A549 (cell line): ENCODE data around the gene GRAP2. TPM values are rescaled to one million over a fixed set of nuclear protein-coding genes. Genes with fewer than 3 reads are reported as not detected.

Experiments
- ATAC-seq, 2 experiments: fragments of 200-7000 bp in 1 of 2; fragments of >200 bp in 1 of 2; cut with Nextera tagmentation in 1 of 2; cut with Tn5 transposase in 1 of 2; 3 replicates each; pipeline versions ENCODE4 v1.8.0 to v1.9.1; 2018 to 2020; ENCODE audit warnings: mild to moderate bottlenecking in 1 of 2, moderate library complexity in 1 of 2
- CTCF ChIA-PET: fragments of 300-600 bp; sonication (Branson Sonifier 250); formaldehyde crosslinking; extraction: SDS; loops from one replicate; lab custom pipeline; 2021; ENCODE audit warnings: antibody characterized with exemption, inconsistent platforms; lab: Yijun Ruan, JAX
- POLR2A ChIA-PET: fragments of 350-600 bp; formaldehyde crosslinking; extraction: SDS; loops from one replicate; lab custom pipeline; 2021; ENCODE audit warnings: antibody characterized with exemption, inconsistent platforms; lab: Yijun Ruan, JAX
- DNase-seq, 2 experiments: peaks; one replicate each; pipeline versions ENCODE4 v3.0.0 to v3.0.0-alpha.2; 2011 to 2016; ENCODE audit warnings: low read depth in 1 of 2, low spot score in 1 of 2
- FAIRE-seq: peaks from 2 replicates; lab custom pipeline; 2011; peaks lifted over from hg19 to GRCh38; lab: Jason Lieb, UNC
- H3K27ac ChIP-seq, 2 experiments: fragments of >200 bp; sonication (Bioruptor Twin); formaldehyde crosslinking; 3 replicates each; pipeline ENCODE4 v1.5.1; 2016 to 2017
- H3K4me1 ChIP-seq: fragments of >200 bp; sonication (Bioruptor Twin); formaldehyde crosslinking; 3 replicates; pipeline ENCODE4 v1.6.1; 2016
- H3K4me2 ChIP-seq: fragments of >200 bp; sonication (Bioruptor Twin); formaldehyde crosslinking; 3 replicates; pipeline ENCODE4 v1.6.1; 2016
- H3K4me3 ChIP-seq: fragments of >200 bp; sonication (Bioruptor Twin); formaldehyde crosslinking; 3 replicates; pipeline ENCODE4 v1.5.1; 2016
- H3K9me3 ChIP-seq: fragments of >200 bp; sonication (Bioruptor Twin); formaldehyde crosslinking; 3 replicates; pipeline ENCODE4 v1.6.1; 2016
- CHD4 ChIP-seq: fragments of 200-600 bp; sonication (generic); IDR thresholded peaks from 2 replicates; pipeline ENCODE4 v1.6.1; 2016; ENCODE audit warnings: antibody characterized with exemption, mild to moderate bottlenecking, borderline replicate concordance
- EHF ChIP-seq: fragments of 250-450 bp; sonication (Bioruptor Pico); IDR thresholded peaks from 2 replicates; pipeline ENCODE4 v1.5.0; 2020; ENCODE audit warnings: mild to moderate bottlenecking
- EP300 ChIP-seq, 2 experiments: fragments of >200 bp; sonication (Bioruptor Twin); formaldehyde crosslinking; IDR thresholded peaks; 2 replicates in 1 of 2; 3 replicates in 1 of 2; pipeline ENCODE4 v1.6.1; 2016 to 2017
- ESRRA ChIP-seq: fragments of 150-350 bp; IDR thresholded peaks from 2 replicates; pipeline ENCODE4 v1.6.1; 2014; ENCODE audit warnings: mild to moderate bottlenecking, low read length, borderline replicate concordance
- FOSB ChIP-seq: fragments of 250-450 bp; sonication (Bioruptor Pico); IDR thresholded peaks from 2 replicates; pipeline ENCODE4 v1.5.0; 2020; ENCODE audit warnings: mild to moderate bottlenecking, moderate library complexity
- FOXS1 ChIP-seq: fragments of 250-450 bp; sonication (Bioruptor Pico); IDR thresholded peaks from 2 replicates; pipeline ENCODE4 v1.5.0; 2020; ENCODE audit warnings: mild to moderate bottlenecking, moderate library complexity
- GATA3 ChIP-seq: IDR thresholded peaks from 2 replicates; pipeline ENCODE4 v1.6.1; 2012; ENCODE audit warnings: borderline replicate concordance
- HOXB13 ChIP-seq: fragments of 250-450 bp; sonication (Bioruptor Pico); IDR thresholded peaks from 2 replicates; pipeline ENCODE4 v1.5.0; 2020; ENCODE audit warnings: low read depth, mild to moderate bottlenecking, moderate library complexity
- HOXB5 ChIP-seq: fragments of 250-450 bp; sonication (Bioruptor Pico); IDR thresholded peaks from 2 replicates; pipeline ENCODE4 v1.5.0; 2020; ENCODE audit warnings: mild to moderate bottlenecking, moderate library complexity
- MAZ ChIP-seq: fragments of 150-350 bp; IDR thresholded peaks from 2 replicates; pipeline ENCODE4 v1.6.1; 2014; ENCODE audit warnings: antibody characterized with exemption, low read depth, low read length, borderline replicate concordance
- RAD21 ChIP-seq, 2 experiments: fragments of >200 bp in 1 of 2; sonication (Bioruptor Twin) in 1 of 2; formaldehyde crosslinking in 1 of 2; IDR thresholded peaks in 1 of 2; conservative IDR thresholded peaks in 1 of 2; 2 replicates in 1 of 2; 3 replicates in 1 of 2; pipeline ENCODE4 v1.6.1; 2012 to 2018; ENCODE audit warnings: inconsistent platforms in 1 of 2
- SMC3 ChIP-seq: fragments of >200 bp; sonication (Bioruptor Twin); formaldehyde crosslinking; IDR thresholded peaks from 3 replicates; pipeline ENCODE4 v1.6.1; 2018; ENCODE audit warnings: inconsistent platforms
- SREBF2 ChIP-seq: fragments of 450-650 bp; IDR thresholded peaks from 2 replicates; pipeline ENCODE4 v1.6.1; 2014; ENCODE audit warnings: mild to moderate bottlenecking, moderate library complexity
- TFCP2L1 ChIP-seq: fragments of 250-450 bp; sonication (Bioruptor Pico); IDR thresholded peaks from 2 replicates; pipeline ENCODE4 v1.5.0; 2021; ENCODE audit warnings: mild to moderate bottlenecking
- ZNF302 ChIP-seq: fragments of 250-450 bp; sonication (Bioruptor Pico); IDR thresholded peaks from 2 replicates; pipeline ENCODE4 v1.9.0; 2021; ENCODE audit warnings: inconsistent platforms, mild to moderate bottlenecking, moderate library complexity
- ZSCAN20 ChIP-seq: fragments of 250-450 bp; sonication (Bioruptor Pico); IDR thresholded peaks from 2 replicates; pipeline ENCODE4 v1.8.0; 2022; ENCODE audit warnings: mild to moderate bottlenecking, moderate library complexity
- WGBS: methylation state at CpG from one replicate; pipeline ENCODE4 v1.1.6; 2017; ENCODE audit errors: missing lambda C conversion rate; 5-methylcytosine and 5-hydroxymethylcytosine counted together
- polyA plus RNA-seq, 4 experiments: library from polyadenylated mRNA; depleted of rRNA in 3 of 4; stranded (reverse); fragments of >200 nt; fragmentation: RNase III in 1 of 4; extraction: RNeasy Plus Mini Kit Qiagen cat#74134 plus additional on column Dnase treatment in 1 of 4; gene quantifications; 2 replicates in 3 of 4; 3 replicates in 1 of 4; pipeline ENCODE4 v1.2.3, GENCODE V29; 2011 to 2017
- TF ChIP-seq, protein P1 (sequence below): fragments of 250-450 bp; sonication (Bioruptor Pico); IDR thresholded peaks from 2 replicates; pipeline ENCODE4 v1.5.0; 2020; ENCODE audit warnings: low read depth, mild to moderate bottlenecking, moderate library complexity
- TF ChIP-seq, protein P2 (sequence below): fragments of 200-600 bp; sonication (generic); IDR thresholded peaks from 2 replicates; pipeline ENCODE4 v1.6.1; 2016; ENCODE audit warnings: antibody characterized with exemption, mild to moderate bottlenecking, moderate library complexity
- TF ChIP-seq, protein P3 (sequence below): IDR thresholded peaks from 2 replicates; pipeline ENCODE4 v1.6.1; 2012
- TF ChIP-seq, protein P4 (sequence below): fragments of 150-350 bp; IDR thresholded peaks from 2 replicates; pipeline ENCODE4 v1.6.1; 2014; ENCODE audit warnings: low read depth, mild to moderate bottlenecking, low read length
- TF ChIP-seq, protein P5 (sequence below): fragments of 250-450 bp; sonication (Bioruptor Pico); IDR thresholded peaks from 2 replicates; pipeline ENCODE4 v1.5.0; 2021; ENCODE audit warnings: mild to moderate bottlenecking, moderate library complexity, borderline replicate concordance

The GRAP2 gene
- polyA plus RNA-seq, 2 of the 4 experiments (the other 2 are of a cell fraction): not detected

DNA sequence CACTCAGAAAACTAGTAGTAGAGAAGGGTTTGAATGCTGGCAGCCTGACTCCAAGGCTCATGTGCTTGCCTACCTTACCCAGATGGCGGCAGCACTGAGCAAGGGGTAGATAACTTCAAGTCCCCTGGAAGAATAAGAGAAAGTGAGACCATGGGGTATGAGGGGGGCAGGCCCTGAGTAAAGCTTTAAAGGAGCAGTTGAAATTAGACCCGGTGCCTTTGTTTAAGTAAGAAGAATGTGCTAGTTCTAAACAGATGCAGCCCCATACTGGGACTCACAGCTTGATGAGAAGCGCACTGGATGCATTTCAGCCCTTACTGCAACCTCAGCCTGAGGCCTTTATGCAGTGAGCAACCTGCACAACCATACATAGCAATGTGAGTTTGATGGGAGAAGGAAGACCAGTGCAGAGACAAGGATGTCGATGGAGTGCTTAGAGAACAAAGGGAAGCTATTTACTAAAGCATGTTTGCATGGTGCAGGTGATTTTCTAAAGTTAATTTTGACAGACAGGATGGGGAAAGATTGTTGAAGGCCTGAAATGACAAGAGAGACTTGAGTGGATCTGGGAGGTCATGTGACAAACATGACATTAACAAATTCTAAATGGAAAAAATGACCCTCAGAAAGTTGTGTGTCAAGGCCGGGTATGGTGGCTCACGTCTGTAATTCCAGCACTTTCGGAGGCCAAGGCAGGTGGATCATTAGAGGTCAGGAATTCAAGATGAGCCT is 32.2 kb downstream of the GRAP2 start:
- peak; percentile 15 to 22 for DNase-seq
- ChIA-PET POLR2A (no interaction called here), CTCF (interaction anchor here (0.6 to 2.0 kb wide), 7 partner anchors 9 to 388 kb away, joined by 3 to 8 read pairs (median 3); no protein-coding TSS in a partner anchor)
- H3K4me1 ChIP-seq: no peaks in the 10 kb centered on the region
- WGBS: 55% methylated on average over 7 of the region's 7 CpGs
- TF ChIP-seq, protein P1, sequence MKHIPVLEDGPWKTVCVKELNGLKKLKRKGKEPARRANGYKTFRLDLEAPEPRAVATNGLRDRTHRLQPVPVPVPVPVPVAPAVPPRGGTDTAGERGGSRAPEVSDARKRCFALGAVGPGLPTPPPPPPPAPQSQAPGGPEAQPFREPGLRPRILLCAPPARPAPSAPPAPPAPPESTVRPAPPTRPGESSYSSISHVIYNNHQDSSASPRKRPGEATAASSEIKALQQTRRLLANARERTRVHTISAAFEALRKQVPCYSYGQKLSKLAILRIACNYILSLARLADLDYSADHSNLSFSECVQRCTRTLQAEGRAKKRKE (CRISPR knock-in tag): no peak
- TF ChIP-seq EP300 (IDR thresholded peaks at IDR 0.05): no peak
- TF ChIP-seq, protein P2, sequence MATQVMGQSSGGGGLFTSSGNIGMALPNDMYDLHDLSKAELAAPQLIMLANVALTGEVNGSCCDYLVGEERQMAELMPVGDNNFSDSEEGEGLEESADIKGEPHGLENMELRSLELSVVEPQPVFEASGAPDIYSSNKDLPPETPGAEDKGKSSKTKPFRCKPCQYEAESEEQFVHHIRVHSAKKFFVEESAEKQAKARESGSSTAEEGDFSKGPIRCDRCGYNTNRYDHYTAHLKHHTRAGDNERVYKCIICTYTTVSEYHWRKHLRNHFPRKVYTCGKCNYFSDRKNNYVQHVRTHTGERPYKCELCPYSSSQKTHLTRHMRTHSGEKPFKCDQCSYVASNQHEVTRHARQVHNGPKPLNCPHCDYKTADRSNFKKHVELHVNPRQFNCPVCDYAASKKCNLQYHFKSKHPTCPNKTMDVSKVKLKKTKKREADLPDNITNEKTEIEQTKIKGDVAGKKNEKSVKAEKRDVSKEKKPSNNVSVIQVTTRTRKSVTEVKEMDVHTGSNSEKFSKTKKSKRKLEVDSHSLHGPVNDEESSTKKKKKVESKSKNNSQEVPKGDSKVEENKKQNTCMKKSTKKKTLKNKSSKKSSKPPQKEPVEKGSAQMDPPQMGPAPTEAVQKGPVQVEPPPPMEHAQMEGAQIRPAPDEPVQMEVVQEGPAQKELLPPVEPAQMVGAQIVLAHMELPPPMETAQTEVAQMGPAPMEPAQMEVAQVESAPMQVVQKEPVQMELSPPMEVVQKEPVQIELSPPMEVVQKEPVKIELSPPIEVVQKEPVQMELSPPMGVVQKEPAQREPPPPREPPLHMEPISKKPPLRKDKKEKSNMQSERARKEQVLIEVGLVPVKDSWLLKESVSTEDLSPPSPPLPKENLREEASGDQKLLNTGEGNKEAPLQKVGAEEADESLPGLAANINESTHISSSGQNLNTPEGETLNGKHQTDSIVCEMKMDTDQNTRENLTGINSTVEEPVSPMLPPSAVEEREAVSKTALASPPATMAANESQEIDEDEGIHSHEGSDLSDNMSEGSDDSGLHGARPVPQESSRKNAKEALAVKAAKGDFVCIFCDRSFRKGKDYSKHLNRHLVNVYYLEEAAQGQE: no peak
- peak in 1 of 2 experiments; percentile 29; a peak in 1 of 5 replicates for TF ChIP-seq RAD21 (conservative IDR thresholded peaks at IDR 0.05 in 1 of 2, IDR thresholded peaks at IDR 0.05 in 1 of 2)
- TF ChIP-seq SMC3: 0 out of 3 replicates have a peak, but pooled peaks have one; percentile 9
- no peak for TF ChIP-seq SREBF2
- TF ChIP-seq, protein P3, sequence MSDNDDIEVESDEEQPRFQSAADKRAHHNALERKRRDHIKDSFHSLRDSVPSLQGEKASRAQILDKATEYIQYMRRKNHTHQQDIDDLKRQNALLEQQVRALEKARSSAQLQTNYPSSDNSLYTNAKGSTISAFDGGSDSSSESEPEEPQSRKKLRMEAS: no peak
- no peak for TF ChIP-seq FOXS1 (CRISPR knock-in tag)
- no peak for FAIRE-seq
- H3K27ac ChIP-seq: no peak overlapping the region
- H3K4me2 ChIP-seq: no peak overlapping the region
- no peak overlapping the region for H3K4me3 ChIP-seq
- no peak for ATAC-seq
- no peaks in the 10 kb centered on the region for H3K9me3 ChIP-seq

DNA sequence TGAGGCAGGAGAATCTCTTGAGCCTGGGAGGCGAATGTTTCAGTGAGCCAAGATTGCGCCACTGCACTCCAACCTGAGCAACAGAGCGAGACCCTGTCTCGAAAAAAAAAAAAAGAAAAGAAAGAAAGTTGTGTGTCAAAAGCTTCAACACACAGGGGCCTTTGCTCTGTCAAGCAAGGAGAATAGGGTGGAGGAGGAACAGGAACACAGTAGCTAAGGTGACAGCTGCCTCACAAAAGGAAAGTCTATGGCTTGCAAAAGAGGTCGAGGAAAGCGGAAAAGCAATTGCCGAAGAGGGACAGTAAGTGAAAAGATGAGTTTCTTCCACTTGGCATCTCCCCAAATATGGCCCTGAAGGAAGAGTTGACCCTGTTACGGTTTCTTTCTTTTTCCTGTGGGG is 32.9 kb downstream of the GRAP2 start:
- ChIA-PET CTCF (interaction anchor here (0.6 to 2.0 kb wide), 5 partner anchors 9 to 94 kb away, joined by 3 to 8 read pairs (median 3); no protein-coding TSS in a partner anchor), POLR2A (no interaction called here)
- Histone ChIP-seq H3K4me1 (no peaks in the 10 kb centered on the region), H3K4me3 (no peak overlapping the region), H3K27ac (no peak overlapping the region), H3K4me2 (no peak overlapping the region), H3K9me3 (no peaks in the 10 kb centered on the region)
- DNase-seq (no peak), ATAC-seq (no peak), FAIRE-seq (no peak)
- no peak for TF ChIP-seq ZSCAN20 (CRISPR knock-in tag)
- 65% methylated on average over 8 of the region's 8 CpGs for WGBS

DNA sequence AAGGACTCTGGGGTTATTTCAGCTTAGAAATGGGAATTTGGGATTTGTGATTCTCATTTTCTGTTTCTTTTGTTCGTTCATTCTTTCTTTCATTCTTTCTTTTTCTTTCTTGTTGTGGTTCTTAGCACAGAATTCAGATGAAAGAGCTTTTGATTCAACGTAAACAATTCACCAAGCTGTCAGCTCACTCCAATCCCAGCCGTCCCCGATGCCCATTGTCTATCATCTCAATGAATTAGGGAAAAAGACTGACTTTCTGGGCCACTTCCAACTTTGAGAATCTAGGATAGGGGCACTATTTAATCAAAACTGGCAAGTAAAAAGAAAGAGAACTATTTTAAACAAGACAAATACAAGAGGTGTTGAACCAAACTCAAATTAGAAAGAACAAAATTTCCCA is 34.2 kb downstream of the GRAP2 start:
- TF ChIP-seq, protein P4, sequence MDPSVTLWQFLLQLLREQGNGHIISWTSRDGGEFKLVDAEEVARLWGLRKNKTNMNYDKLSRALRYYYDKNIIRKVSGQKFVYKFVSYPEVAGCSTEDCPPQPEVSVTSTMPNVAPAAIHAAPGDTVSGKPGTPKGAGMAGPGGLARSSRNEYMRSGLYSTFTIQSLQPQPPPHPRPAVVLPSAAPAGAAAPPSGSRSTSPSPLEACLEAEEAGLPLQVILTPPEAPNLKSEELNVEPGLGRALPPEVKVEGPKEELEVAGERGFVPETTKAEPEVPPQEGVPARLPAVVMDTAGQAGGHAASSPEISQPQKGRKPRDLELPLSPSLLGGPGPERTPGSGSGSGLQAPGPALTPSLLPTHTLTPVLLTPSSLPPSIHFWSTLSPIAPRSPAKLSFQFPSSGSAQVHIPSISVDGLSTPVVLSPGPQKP: no peak
- TF ChIP-seq ZNF302 (CRISPR knock-in tag) (no peak), TFCP2L1 (no peak), ESRRA (no peak), SREBF2 (no peak), RAD21 (conservative IDR thresholded peaks at IDR 0.05 in 1 of 2, IDR thresholded peaks at IDR 0.05 in 1 of 2) (no peak), HOXB5 (CRISPR knock-in tag) (no peak), MAZ (no peak), FOSB (CRISPR knock-in tag) (no peak), EHF (CRISPR knock-in tag) (no peak), HOXB13 (CRISPR knock-in tag) (no peak), CHD4 (no peak), GATA3 (no peak)
- TF ChIP-seq, protein P5, sequence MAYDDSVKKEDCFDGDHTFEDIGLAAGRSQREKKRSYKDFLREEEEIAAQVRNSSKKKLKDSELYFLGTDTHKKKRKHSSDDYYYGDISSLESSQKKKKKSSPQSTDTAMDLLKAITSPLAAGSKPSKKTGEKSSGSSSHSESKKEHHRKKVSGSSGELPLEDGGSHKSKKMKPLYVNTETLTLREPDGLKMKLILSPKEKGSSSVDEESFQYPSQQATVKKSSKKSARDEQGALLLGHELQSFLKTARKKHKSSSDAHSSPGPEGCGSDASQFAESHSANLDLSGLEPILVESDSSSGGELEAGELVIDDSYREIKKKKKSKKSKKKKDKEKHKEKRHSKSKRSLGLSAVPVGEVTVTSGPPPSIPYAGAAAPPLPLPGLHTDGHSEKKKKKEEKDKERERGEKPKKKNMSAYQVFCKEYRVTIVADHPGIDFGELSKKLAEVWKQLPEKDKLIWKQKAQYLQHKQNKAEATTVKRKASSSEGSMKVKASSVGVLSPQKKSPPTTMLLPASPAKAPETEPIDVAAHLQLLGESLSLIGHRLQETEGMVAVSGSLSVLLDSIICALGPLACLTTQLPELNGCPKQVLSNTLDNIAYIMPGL (CRISPR knock-in tag): no peak
- no peak for DNase-seq
- Histone ChIP-seq H3K27ac (no peak overlapping the region), H3K4me2 (no peak overlapping the region), H3K9me3 (no peaks in the 10 kb centered on the region), H3K4me3 (no peak overlapping the region), H3K4me1 (no peaks in the 10 kb centered on the region)
- WGBS: 40% methylated on average over 4 of the region's 4 CpGs
- CTCF ChIA-PET: interaction anchor here (2.0 kb wide), 1 partner anchor 90 kb away, joined by 8 read pairs; no protein-coding TSS in a partner anchor
- no peak for FAIRE-seq
- ATAC-seq: no peak
- POLR2A ChIA-PET: no interaction called here
